HG03139 (cell line): ENCODE data around the gene UNKL.

ENCODE experiments used
- ATAC-seq: cut with Tn5 transposase; IDR thresholded peaks from one replicate; pipeline ENCODE4 v1.9.1; 2021; ENCODE audit not compliant: unreplicated experiment

Gene UNKL

DNA sequence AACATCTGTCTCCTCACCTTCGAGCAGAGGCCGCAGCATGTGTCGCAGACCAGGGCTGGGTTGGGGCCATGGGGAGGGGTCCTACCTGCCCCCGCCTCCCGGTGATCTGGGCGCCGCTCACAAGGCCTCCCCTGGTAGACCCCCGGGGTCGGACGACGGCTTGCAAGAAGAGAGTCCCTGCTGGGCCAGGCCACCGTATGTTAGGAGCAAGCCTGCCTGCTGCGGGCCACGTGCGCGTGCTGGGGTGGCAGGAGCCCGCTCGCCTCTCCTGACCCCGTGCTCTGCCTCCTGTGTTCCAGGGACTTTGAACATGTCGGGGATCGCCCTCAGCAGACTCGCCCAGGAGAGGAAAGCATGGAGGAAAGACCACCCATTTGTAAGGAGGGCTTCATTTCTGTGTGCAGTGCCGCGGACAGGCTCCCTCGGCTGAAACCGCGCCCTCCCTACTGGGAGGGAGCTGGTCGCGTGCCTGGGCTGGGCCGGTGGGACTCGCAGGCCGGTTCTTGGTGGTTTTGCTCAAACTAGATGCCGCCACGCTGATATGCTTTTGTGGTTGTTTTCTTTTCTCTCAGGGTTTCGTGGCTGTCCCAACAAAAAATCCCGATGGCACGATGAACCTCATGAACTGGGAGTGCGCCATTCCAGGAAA lies 100.7 kb downstream of the UNKL start:
- ATAC-seq: no peak
